SK-N-MC (cell line): ENCODE data around the gene PPIH.

ENCODE experiments used
- EZH2 ChIP-seq: fragments of 200-600 bp; sonication (generic); IDR thresholded peaks from one replicate; pipeline ENCODE4 v1.6.1; 2017; ENCODE audit warnings: antibody characterized with exemption
- POLR2AphosphoS5 ChIP-seq: IDR thresholded peaks from 2 replicates; pipeline ENCODE4 v1.6.1; 2012; ENCODE audit warnings: mild to moderate bottlenecking, low read depth, low read length, borderline replicate concordance

DNA sequence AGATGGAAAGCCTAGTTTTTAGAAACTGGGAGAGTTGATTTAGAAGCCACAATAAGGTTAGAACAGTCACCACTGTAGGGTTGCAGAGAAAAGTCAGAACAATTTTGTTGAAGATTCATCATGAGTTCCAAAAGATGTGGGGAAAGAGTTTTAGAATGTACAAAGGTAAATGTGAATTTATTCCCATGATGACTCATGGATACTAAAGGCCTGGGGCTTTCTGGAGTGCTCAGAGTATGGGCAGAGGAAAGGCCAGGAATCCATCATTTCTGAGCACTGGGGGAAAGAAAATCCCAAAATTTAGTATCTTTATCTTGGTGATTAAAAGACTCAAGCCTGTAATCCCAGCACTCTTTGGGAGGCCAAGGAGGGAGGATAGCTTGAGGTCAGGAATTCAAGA lies 41.8 kb downstream of the PPIH start:
- TF ChIP-seq EZH2 = no peak
- no peak for TF ChIP-seq POLR2AphosphoS5
